NCI-H82 treated with DMSO at 0.1 percent for 48 hours (cell line): Measurements from ENCODE around the gene CTCF.
"Not testable (repeated sequence)": the region's sequence is repeated elsewhere in the genome, so short reads cannot be mapped to it uniquely, and the experiment has no call there.

ENCODE experiments used
- DNase-seq: peaks from one replicate; lab custom pipeline; 2025; ENCODE audit not compliant: unreplicated experiment; lab: John Stamatoyannopoulos, UW

The CTCF gene

GRCh38 chr16:67562526-67562917 lies at the start of gene CTCF:
TSS of gene CTCF (plus strand) at chr16:67562526. CDS start at chr16:67610833, 48,307 bp downstream.
- DNase-seq = peak; percentile 26

GRCh38 chr16:67513892-67514291 lies 48.4 kb upstream of the CTCF start:
- not testable (repeated sequence) for DNase-seq

GRCh38 chr16:67514382-67514828 lies 47.9 kb upstream of the CTCF start:
- DNase-seq = peak; percentile 33

- DNase-seq = no peak
Measured at GRCh38 chr16:67516296-67517154, 45.8 kb upstream of the CTCF start.

- no peak for DNase-seq
Measured at GRCh38 chr16:67517155-67517445, 45.2 kb upstream of the CTCF start.

- no peak for DNase-seq
Measured at GRCh38 chr16:67517661-67518423, 44.5 kb upstream of the CTCF start.

- no peak for DNase-seq
Measured at GRCh38 chr16:67518676-67519075, 43.6 kb upstream of the CTCF start.

GRCh38 chr16:67519242-67519641 lies 43.1 kb upstream of the CTCF start:
- no peak for DNase-seq

- peak; percentile 78 for DNase-seq
Measured at GRCh38 chr16:67521095-67521804, 41.1 kb upstream of the CTCF start.

- no peak for DNase-seq
Measured at GRCh38 chr16:67525176-67525860, 37.0 kb upstream of the CTCF start.

GRCh38 chr16:67526149-67526791 lies 36.1 kb upstream of the CTCF start:
- DNase-seq = no peak

GRCh38 chr16:67528222-67528869 lies 34.0 kb upstream of the CTCF start, which contains the start of gene RIPOR1:
TSS of gene RIPOR1 (plus strand) at chr16:67528829. CDS start at chr16:67538447, 9,618 bp downstream.
- no peak for DNase-seq

- DNase-seq = peak; percentile 34
Measured at GRCh38 chr16:67528870-67529581, 33.3 kb upstream of the CTCF start.

GRCh38 chr16:67529582-67530012 lies 32.7 kb upstream of the CTCF start:
- DNase-seq = no peak

GRCh38 chr16:67530013-67530939 lies 32.0 kb upstream of the CTCF start:
- DNase-seq = no peak

GRCh38 chr16:67531247-67531646 lies 31.1 kb upstream of the CTCF start:
- DNase-seq = no peak

GRCh38 chr16:67533024-67533560 lies 29.2 kb upstream of the CTCF start:
- DNase-seq = no peak

- not testable (repeated sequence) for DNase-seq
Measured at GRCh38 chr16:67533987-67534386, 28.3 kb upstream of the CTCF start.
